Breast epithelium (tissue), 4 donors: ENCODE results near the gene PIM2. TPM values are rescaled to one million over a fixed set of nuclear protein-coding genes. Genes with fewer than 3 reads are reported as not detected.

Source experiments
- DNase-seq, 2 donors: peaks; one replicate each; pipeline ENCODE4 v3.0.0-alpha.2; 2019; ENCODE audit warnings: low spot score in 2 of 2
- H3K27ac ChIP-seq, 2 donors: fragments of 200-600 bp; sonication (generic) in 1 of 2; one replicate each; pipeline ENCODE4 v1.5.1; 2016 to 2019; ENCODE audit warnings: mild to moderate bottlenecking in 1 of 2
- H3K27me3 ChIP-seq, 2 donors: fragments of 200-600 bp; sonication (generic) in 1 of 2; one replicate each; pipeline versions ENCODE4 v1.5.1 to v1.6.0; 2017 to 2019; ENCODE audit warnings: control low read depth in 1 of 2, mild to moderate bottlenecking in 1 of 2
- H3K36me3 ChIP-seq: fragments of 200-600 bp; one replicate; pipeline ENCODE4 v1.5.1; 2019
- H3K4me1 ChIP-seq, 2 donors: fragments of 200-600 bp; sonication (generic); one replicate each; pipeline ENCODE4 v1.5.1; 2016 to 2019; ENCODE audit warnings: control low read depth in 1 of 2
- H3K4me3 ChIP-seq, 3 donors: fragments of 200-600 bp; sonication (generic); 1 replicate in 2 of 3; 2 replicates in 1 of 3; pipeline ENCODE4 v1.5.1; 2016 to 2019; ENCODE audit warnings: mild to moderate bottlenecking in 3 of 3, moderate library complexity in 2 of 3
- H3K9me3 ChIP-seq, 2 donors: fragments of 200-600 bp; sonication (generic) in 1 of 2; one replicate each; pipeline ENCODE4 v1.5.1; 2016 to 2019; ENCODE audit warnings: control low read depth in 1 of 2
- POLR2A ChIP-seq: fragments of 450-650 bp; IDR thresholded peaks from one replicate; pipeline ENCODE4 v1.6.1; 2016; ENCODE audit warnings: antibody characterized with exemption, mild to moderate bottlenecking, moderate library complexity
- POLR2AphosphoS5 ChIP-seq, 3 donors: sonication (generic); formaldehyde crosslinking; IDR thresholded peaks; one replicate each; pipeline ENCODE4 v1.6.1; 2017; ENCODE audit warnings: antibody characterized with exemption in 3 of 3
- intact Hi-C: fragments of 100-400 bp; cut with DNase I; formaldehyde crosslinking; loops from one replicate; pipeline ENCODE4 v1.15.1; 2023; ENCODE audit warnings: low total_unique reads
- total RNA-seq, 3 donors: library from RNA; depleted of rRNA; stranded (reverse); fragments of >200 nt; gene quantifications; one replicate each; pipeline ENCODE4 v1.1.0, GENCODE V29; 2016
- TF ChIP-seq, protein P1 (sequence below), 3 donors: fragments of 450-650 bp; IDR thresholded peaks; one replicate each; pipeline ENCODE4 v1.5.1; 2016 to 2017; ENCODE audit warnings: antibody characterized with exemption in 3 of 3, mild to moderate bottlenecking in 3 of 3, moderate library complexity in 3 of 3

PIM2 gene
- 10 to 100 TPM in 1 of 3 donors, 1 to 10 TPM in 2; 5.8 to 20.3 (median 7.6) TPM for total RNA-seq

DNA sequence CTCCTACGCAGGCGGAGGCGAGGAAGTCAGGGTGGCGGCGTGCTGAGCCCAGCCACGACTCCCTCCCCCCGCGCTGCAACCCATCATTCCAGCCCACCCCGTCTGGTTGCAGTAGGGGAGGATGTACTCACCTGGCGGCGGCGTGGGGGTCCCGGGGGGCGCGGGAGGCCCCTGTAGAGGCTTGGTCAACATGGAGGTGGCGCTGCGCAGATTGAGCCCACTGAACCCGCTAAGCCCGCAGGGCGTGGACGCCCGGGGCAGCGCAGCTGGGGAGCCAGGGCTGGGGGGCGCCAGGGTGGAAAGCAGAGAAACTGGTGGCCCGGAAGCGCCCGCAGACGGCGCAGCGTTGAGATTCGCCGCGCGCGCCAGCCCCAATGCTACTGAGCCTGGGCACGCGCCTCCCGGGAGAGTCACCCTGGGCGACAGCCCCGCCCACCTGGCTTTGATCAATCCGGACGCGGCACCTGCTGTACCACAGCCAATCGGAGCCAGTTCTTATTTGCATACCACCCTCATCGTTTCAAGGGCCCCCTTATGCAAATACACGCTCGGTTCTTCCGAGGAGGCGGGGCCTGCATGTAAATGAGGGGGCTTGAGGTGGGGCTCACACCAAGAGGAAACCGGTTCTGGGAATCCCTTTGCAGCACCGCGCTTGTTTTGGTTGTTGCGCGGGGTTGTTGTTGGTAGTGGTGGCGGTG, at the start of gene PIM2:
TSS of gene PIM2 (minus strand) at position 382 of the 698 bp plus-strand sequence. CDS start at position 192, 190 bp downstream.
- no peaks in the 10 kb centered on the region for H3K36me3 ChIP-seq
- H3K4me3 ChIP-seq = peak within 1 kb of the TSS; percentile 52 to 78 (median 59)
- H3K27me3 ChIP-seq = peaks cover 0 to 36% of the 10 kb centered on the region in 2 donors
- intact Hi-C loops = no loop called here
- H3K9me3 ChIP-seq = no peaks in the 10 kb centered on the region
- DNase-seq = peak; percentile 87 to 92
- TF ChIP-seq POLR2AphosphoS5 (IDR thresholded peaks at IDR 0.05) (peak; percentile 59 to 71 (median 60)), POLR2A (peak; percentile 51)
- TF ChIP-seq, protein P1, sequence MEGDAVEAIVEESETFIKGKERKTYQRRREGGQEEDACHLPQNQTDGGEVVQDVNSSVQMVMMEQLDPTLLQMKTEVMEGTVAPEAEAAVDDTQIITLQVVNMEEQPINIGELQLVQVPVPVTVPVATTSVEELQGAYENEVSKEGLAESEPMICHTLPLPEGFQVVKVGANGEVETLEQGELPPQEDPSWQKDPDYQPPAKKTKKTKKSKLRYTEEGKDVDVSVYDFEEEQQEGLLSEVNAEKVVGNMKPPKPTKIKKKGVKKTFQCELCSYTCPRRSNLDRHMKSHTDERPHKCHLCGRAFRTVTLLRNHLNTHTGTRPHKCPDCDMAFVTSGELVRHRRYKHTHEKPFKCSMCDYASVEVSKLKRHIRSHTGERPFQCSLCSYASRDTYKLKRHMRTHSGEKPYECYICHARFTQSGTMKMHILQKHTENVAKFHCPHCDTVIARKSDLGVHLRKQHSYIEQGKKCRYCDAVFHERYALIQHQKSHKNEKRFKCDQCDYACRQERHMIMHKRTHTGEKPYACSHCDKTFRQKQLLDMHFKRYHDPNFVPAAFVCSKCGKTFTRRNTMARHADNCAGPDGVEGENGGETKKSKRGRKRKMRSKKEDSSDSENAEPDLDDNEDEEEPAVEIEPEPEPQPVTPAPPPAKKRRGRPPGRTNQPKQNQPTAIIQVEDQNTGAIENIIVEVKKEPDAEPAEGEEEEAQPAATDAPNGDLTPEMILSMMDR (IDR thresholded peaks at IDR 0.05) = no peak
- H3K27ac ChIP-seq = peak within 1 kb of the TSS; percentile 74 to 89
- no peaks in the 10 kb centered on the region for H3K4me1 ChIP-seq

DNA sequence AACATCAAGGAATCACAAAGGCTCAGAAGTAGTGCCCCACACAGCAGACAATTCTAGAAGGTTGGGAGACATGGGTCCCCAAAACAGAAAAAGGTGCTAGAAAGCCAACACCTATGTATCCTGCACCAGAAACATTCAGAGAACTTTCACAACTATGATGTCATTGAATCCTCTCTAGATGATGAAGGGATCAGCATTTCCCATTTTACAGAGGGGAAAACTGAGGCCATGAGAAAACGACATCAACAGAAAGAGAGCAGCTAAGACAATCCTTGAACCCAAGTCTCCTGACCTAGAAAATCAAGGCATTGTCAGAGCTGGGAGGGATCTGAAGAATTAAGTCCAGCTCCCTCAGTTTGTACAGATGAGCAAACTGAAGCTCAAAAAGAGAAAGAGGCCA, 49.6 kb upstream of the PIM2 start:
- no peaks in the 10 kb centered on the region for H3K4me1 ChIP-seq
- TF ChIP-seq, protein P1 (IDR thresholded peaks at IDR 0.05) = no peak
- no peak for TF ChIP-seq POLR2AphosphoS5 (IDR thresholded peaks at IDR 0.05)
- no peak for TF ChIP-seq POLR2A
- H3K36me3 ChIP-seq = no peaks in the 10 kb centered on the region
- H3K9me3 ChIP-seq = no peaks in the 10 kb centered on the region
- intact Hi-C loops = no loop called here
- DNase-seq = no peak
- no peak overlapping the region for H3K4me3 ChIP-seq
- H3K27me3 ChIP-seq = peaks cover 0 to 45% of the 10 kb centered on the region in 2 donors
- no peak overlapping the region for H3K27ac ChIP-seq

DNA sequence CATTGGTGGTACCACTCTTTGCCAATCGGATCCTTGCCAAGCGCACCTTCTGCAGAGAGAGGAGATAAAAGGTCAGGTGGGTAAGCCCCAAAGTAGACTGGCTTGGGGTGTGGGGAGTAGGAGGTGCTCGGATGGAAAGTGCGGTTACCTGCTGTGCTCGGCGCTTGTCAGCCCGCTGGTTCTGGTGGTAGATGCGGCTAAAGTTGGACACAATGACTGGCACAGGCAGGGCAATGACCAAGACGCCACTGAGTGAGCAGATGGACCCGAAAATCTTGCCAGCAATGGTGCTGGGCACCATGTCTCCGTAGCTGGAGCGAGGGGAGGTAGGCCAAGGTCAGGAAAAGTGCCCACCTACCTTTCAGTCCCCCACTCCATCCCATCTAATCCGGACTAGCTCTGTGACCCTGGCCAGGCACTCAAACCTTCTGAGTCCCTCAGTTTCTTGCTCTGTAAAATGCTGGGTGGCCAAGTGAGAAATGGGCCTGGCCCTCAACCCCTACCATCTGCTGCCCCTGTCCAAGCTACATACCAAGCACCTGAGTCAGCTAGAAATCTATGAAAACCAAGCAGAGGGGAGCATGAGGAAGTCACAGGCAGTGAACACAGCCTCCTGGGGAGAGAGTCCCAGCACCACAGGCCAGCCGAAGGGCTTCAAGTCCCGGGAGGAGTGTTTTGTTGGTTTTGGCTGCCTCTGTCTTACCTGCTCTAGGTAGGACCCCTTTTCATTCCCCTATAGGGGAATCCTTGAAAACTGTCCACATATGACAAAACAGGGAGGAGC, 48.2 kb upstream of the PIM2 start:
- Histone ChIP-seq H3K36me3 (no peaks in the 10 kb centered on the region), H3K9me3 (no peaks in the 10 kb centered on the region), H3K27ac (no peak overlapping the region), H3K4me1 (no peaks in the 10 kb centered on the region), H3K27me3 (peaks cover 0 to 37% of the 10 kb centered on the region in 2 donors), H3K4me3 (no peak overlapping the region)
- DNase-seq = no peak
- intact Hi-C loops = no loop called here
- TF ChIP-seq POLR2A (no peak), POLR2AphosphoS5 (IDR thresholded peaks at IDR 0.05) (no peak)
- TF ChIP-seq, protein P1 (IDR thresholded peaks at IDR 0.05) = no peak

DNA sequence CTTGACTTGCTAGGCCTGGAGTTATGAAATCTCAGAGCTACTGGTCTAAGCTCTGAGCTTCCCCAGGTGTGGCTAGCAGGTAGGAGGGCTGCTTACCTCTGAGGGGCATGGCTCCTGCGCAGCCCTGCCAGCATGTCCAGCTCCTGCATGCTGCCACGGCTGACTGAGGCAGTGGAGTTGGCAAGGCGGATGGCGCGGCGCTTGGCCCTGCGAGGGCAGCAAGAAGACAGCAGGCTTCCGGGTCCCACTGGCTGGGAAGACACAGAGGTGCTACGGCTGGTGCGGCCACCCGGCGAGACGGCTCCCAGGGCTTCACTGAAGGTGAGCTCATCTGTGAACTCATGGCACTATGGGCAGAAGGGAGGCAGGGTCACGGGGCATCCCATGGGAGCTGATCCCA, 47.1 kb upstream of the PIM2 start:
- no peak overlapping the region for H3K27ac ChIP-seq
- intact Hi-C loops = no loop called here
- no peak for DNase-seq
- H3K9me3 ChIP-seq = no peaks in the 10 kb centered on the region
- H3K4me1 ChIP-seq = no peaks in the 10 kb centered on the region
- H3K4me3 ChIP-seq = no peak overlapping the region
- H3K27me3 ChIP-seq = peaks cover 0 to 36% of the 10 kb centered on the region in 2 donors
- TF ChIP-seq POLR2A = no peak
- TF ChIP-seq POLR2AphosphoS5 (IDR thresholded peaks at IDR 0.05) = no peak
- TF ChIP-seq, protein P1 (IDR thresholded peaks at IDR 0.05) = no peak
- no peaks in the 10 kb centered on the region for H3K36me3 ChIP-seq

DNA sequence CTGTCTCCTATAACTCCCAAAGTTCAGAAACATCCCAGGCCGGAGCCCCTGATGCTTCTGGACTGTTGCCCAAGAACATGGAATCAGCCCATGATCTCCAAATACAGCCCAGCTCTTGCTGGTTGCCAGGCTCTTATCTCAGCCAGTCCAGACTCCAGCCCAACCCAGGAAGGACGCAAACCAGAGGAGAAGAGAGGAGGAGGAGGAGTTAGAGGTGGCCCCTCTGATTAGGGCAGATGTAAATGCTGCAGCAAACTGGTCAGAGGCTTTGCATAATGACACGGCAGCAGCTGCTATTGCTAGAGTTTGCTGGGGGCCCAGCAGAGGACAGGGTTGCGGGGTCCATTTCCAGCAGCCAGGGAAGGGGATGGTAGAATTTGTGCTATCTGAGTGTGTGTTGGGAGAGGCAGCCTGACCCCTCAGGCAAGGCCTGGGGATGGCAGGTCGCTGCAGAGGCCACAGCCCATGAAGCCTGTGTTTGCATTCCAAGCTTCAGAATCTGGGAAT, 42.8 kb upstream of the PIM2 start:
- peaks cover 0 to 28% of the 10 kb centered on the region in 2 donors for H3K27me3 ChIP-seq
- intact Hi-C loops = no loop called here
- H3K4me3 ChIP-seq = no peak overlapping the region
- no peak for DNase-seq
- TF ChIP-seq, protein P1 (IDR thresholded peaks at IDR 0.05) = no peak
- TF ChIP-seq POLR2A = no peak
- no peak for TF ChIP-seq POLR2AphosphoS5 (IDR thresholded peaks at IDR 0.05)
- H3K4me1 ChIP-seq = no peaks in the 10 kb centered on the region
- H3K36me3 ChIP-seq = no peaks in the 10 kb centered on the region
- H3K9me3 ChIP-seq = no peaks in the 10 kb centered on the region
- H3K27ac ChIP-seq = no peak overlapping the region
